ENCODE results near the gene C22orf31.

- TF ChIP-seq CTCF (IDR thresholded peaks at IDR 0.05; ENCODE audit: extremely low read depth in 1 of 2, insufficient read depth in 1 of 2, low read depth in 1 of 2, low read length in 2 of 2) (no peak), POLR2A (IDR thresholded peaks at IDR 0.05; ENCODE audit: low read depth, low read length) (no peak), MAX (IDR thresholded peaks at IDR 0.05; ENCODE audit: insufficient read depth, insufficient read length) (no peak), GATA2 (IDR thresholded peaks at IDR 0.05; ENCODE audit: insufficient read depth, insufficient read length, low read depth, low read length) (no peak), POLR2AphosphoS5 (IDR thresholded peaks at IDR 0.05; ENCODE audit: insufficient read depth, low read depth, low read length) (no peak), JUN (IDR thresholded peaks at IDR 0.05; ENCODE audit: borderline replicate concordance, insufficient read depth, insufficient read length, low read depth) (no peak), EZH2 (IDR thresholded peaks at IDR 0.05; ENCODE audit: borderline replicate concordance, low read depth, low read length, severe bottlenecking) (no peak), MYC (IDR thresholded peaks at IDR 0.05; ENCODE audit: low read depth, low read length) (no peak)
Measured at GRCh38 chr22:29103121-29103520, 41.5 kb upstream of the C22orf31 start.
